Activated T-cell treated with anti-CD3 and anti-CD28 coated beads, Interleukin-2, amount 50 U/mL, for 24 hours (primary cell): ENCODE results near the gene OR52E6.

Experiments used
- DNase-seq: peaks from one replicate; pipeline ENCODE4 v3.0.0-alpha.2; 2020
- H3K27ac Mint-ChIP-seq: 2 replicates; pipeline ENCODE4 v1.8.0; 2020; ENCODE audit warnings: mild to moderate bottlenecking, mixed read lengths
- H3K27me3 Mint-ChIP-seq: 2 replicates; pipeline ENCODE4 v1.8.0; 2020; ENCODE audit warnings: mixed read lengths
- H3K36me3 Mint-ChIP-seq: 2 replicates; pipeline ENCODE4 v1.8.0; 2020; ENCODE audit warnings: low read depth, mixed read lengths
- H3K4me1 Mint-ChIP-seq: 2 replicates; pipeline ENCODE4 v1.8.0; 2020; ENCODE audit warnings: low read depth, mixed read lengths
- H3K4me3 Mint-ChIP-seq: 2 replicates; pipeline ENCODE4 v1.8.0; 2020; ENCODE audit warnings: mild to moderate bottlenecking, moderate library complexity, mixed read lengths
- H3K9me3 Mint-ChIP-seq: 2 replicates; pipeline ENCODE4 v1.8.0; 2020; ENCODE audit warnings: mixed read lengths

Gene OR52E6

DNA sequence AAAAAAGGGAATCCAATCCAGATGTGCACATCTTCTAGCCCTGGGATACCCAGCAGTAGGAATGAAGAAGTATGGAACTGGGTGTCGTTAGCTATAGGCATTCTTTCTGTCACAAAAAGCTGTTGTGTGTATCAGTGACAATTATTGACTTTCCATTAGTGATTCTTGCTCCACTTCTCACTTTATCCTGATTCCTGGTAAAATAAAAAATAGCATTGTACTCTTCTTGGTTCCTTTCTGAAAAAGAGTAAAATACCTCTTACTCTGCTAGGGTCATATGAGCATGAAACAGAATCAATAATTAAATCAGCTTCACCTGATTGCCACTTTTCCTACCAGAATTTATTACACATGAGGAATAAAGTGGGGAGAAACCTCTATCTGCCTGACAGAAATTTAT lies at the start of gene OR52E6:
Gene OR52E6 (minus strand): TSS at position 101 of the 400 bp plus-strand sequence. CDS start 0 bp downstream, at position 101.
- H3K4me3 Mint-ChIP-seq, result no peak within 1 kb of the TSS
- no peaks in the 10 kb centered on the region for H3K9me3 Mint-ChIP-seq
- H3K4me1 Mint-ChIP-seq, result no peaks in the 10 kb centered on the region

DNA sequence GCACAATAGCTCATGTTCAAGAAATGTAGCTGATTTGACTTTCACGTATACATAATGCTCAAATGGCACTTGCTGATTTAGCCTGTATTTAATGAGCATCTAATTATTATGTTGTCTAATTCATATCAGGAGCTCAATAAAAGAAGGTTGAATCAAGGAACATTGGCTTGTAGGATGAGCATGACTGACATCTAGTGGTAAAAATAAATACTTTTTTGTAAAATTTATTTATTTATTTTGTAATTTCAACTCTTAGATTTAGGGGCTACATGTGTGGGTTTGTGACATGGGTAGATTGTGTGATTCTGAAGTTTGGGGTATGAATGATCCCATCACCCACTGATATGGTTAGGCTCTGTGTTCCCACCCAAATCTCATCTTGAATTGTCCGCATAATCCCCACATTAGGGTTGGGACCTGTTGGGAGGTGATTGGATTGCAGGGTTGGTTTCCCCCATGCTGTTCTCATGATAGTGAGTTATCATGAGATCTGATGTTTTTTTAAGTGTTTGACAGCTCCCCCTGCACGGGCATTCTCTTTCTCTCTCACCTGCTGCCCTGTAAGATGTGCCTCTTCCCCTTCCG lies 49.6 kb upstream of the OR52E6 start:
- H3K36me3 Mint-ChIP-seq, result no peaks in the 10 kb centered on the region
- DNase-seq, result no peak

More for the DNA sequence above, at the start of gene OR52E6:
- no peaks in the 10 kb centered on the region for H3K36me3 Mint-ChIP-seq
- H3K27ac Mint-ChIP-seq, result no peak within 1 kb of the TSS
- no peak for DNase-seq
- peaks cover 36% of the 10 kb centered on the region for H3K27me3 Mint-ChIP-seq

DNA sequence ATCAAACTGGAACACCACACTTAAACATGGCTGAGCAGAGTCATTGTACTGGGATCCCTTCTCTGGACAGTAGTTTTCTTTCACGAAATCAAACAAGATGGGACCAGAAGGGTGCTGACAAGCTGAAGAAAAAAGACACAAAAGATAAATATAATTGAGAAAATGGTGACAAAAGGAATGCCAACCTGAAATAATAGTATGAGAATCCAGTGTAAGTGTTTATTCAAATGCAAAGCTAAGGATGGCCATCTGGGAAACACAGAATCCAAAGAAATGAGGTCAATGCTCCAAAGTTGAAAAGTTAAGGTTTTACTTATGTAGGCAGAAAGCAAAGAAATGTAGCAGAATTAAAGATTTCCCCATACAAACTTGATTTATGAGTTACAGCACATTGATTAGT lies 46.0 kb upstream of the OR52E6 start:
- no peak for DNase-seq
- Mint-ChIP-seq H3K27ac (no peak overlapping the region), H3K27me3 (peaks cover 24% of the 10 kb centered on the region), H3K4me3 (no peak overlapping the region), H3K4me1 (no peaks in the 10 kb centered on the region), H3K9me3 (no peaks in the 10 kb centered on the region), H3K36me3 (no peaks in the 10 kb centered on the region)

More for the DNA sequence above, 49.6 kb upstream of the OR52E6 start:
- H3K4me3 Mint-ChIP-seq, result no peak overlapping the region
- H3K4me1 Mint-ChIP-seq, result no peaks in the 10 kb centered on the region
- H3K27me3 Mint-ChIP-seq, result peaks cover 15% of the 10 kb centered on the region
- H3K9me3 Mint-ChIP-seq, result no peaks in the 10 kb centered on the region
- no peak overlapping the region for H3K27ac Mint-ChIP-seq

- H3K27me3 Mint-ChIP-seq, result peaks cover 24% of the 10 kb centered on the region
- DNase-seq, result no peak
- H3K9me3 Mint-ChIP-seq, result no peaks in the 10 kb centered on the region
- no peak overlapping the region for H3K4me3 Mint-ChIP-seq
- H3K4me1 Mint-ChIP-seq, result no peaks in the 10 kb centered on the region
- H3K27ac Mint-ChIP-seq, result no peak overlapping the region
- no peaks in the 10 kb centered on the region for H3K36me3 Mint-ChIP-seq
Measured at GRCh38 chr11:5887172-5887571, 45.5 kb upstream of the OR52E6 start.

- no peak for DNase-seq
- H3K9me3 Mint-ChIP-seq, result no peaks in the 10 kb centered on the region
- no peak overlapping the region for H3K27ac Mint-ChIP-seq
- H3K36me3 Mint-ChIP-seq, result no peaks in the 10 kb centered on the region
- H3K4me3 Mint-ChIP-seq, result no peak overlapping the region
- H3K4me1 Mint-ChIP-seq, result no peaks in the 10 kb centered on the region
- peaks cover 10% of the 10 kb centered on the region for H3K27me3 Mint-ChIP-seq
Measured at GRCh38 chr11:5881756-5882155, 40.1 kb upstream of the OR52E6 start.

DNA sequence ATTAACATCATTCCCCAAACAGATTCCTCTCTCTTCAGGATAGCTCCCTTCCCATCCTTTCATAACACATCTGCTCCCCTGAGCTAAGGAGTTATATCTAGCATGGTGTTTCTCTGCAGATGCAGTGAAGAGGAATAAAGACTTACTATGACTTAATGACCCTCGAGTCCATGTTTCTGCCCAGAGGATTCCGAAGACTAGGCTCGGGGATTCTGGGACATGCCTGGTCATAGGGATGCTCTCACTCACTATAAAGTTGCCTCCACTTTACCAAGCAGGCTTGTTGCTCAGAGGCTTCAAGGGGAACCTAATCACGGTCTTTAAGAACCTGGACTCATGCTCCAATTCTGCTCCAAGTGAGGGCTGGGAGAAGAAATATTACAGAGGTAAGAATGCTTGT lies 38.6 kb upstream of the OR52E6 start, which contains the start of gene OR52E4:
Gene OR52E4 (plus strand): TSS at position 301 of the 400 bp plus-strand sequence. CDS start 3,664 bp downstream, outside the sequence.
- H3K4me3 Mint-ChIP-seq, result no peak within 1 kb of the TSS
- no peak for DNase-seq
- H3K4me1 Mint-ChIP-seq, result no peaks in the 10 kb centered on the region
- H3K9me3 Mint-ChIP-seq, result no peaks in the 10 kb centered on the region
- H3K27me3 Mint-ChIP-seq, result peaks cover 8% of the 10 kb centered on the region
- no peaks in the 10 kb centered on the region for H3K36me3 Mint-ChIP-seq
- H3K27ac Mint-ChIP-seq, result no peak within 1 kb of the TSS

DNA sequence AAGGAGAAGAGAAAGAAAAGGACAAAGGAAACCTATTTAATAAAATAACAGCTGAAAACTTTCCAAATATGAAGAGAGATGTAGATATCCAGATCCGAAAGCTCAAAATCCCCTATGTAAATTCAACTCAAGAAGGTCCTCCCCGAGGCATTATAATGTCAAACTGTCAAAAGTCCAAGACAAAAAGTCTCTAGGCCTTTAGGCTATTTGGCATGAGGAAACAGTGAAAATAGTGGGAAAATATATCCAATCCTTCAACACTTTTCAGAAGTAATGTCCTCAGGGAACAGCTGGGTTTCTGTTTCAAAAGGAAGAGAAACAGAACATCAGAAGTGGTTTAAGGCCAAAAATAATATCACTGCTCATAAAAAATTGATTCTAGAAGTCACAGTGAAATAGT lies 36.9 kb upstream of the OR52E6 start:
- Mint-ChIP-seq H3K27ac (no peak overlapping the region), H3K4me1 (no peaks in the 10 kb centered on the region), H3K9me3 (no peaks in the 10 kb centered on the region), H3K36me3 (no peaks in the 10 kb centered on the region), H3K4me3 (no peak overlapping the region), H3K27me3 (peaks cover 7% of the 10 kb centered on the region)
- no peak for DNase-seq

GRCh38 chr11:5865826-5866225 lies 24.1 kb upstream of the OR52E6 start:
- H3K9me3 Mint-ChIP-seq, result no peaks in the 10 kb centered on the region
- H3K36me3 Mint-ChIP-seq, result no peaks in the 10 kb centered on the region
- H3K27ac Mint-ChIP-seq, result no peak overlapping the region
- peaks cover 29% of the 10 kb centered on the region for H3K27me3 Mint-ChIP-seq
- no peaks in the 10 kb centered on the region for H3K4me1 Mint-ChIP-seq
- H3K4me3 Mint-ChIP-seq, result no peak overlapping the region
- DNase-seq, result no peak

GRCh38 chr11:5857590-5857989 lies 15.9 kb upstream of the OR52E6 start, which contains the start of gene OR52E8:
OR52E8 (minus strand) TSS chr11:5857690; CDS start chr11:5857690, 0 bp downstream.
- H3K36me3 Mint-ChIP-seq, result no peaks in the 10 kb centered on the region
- no peaks in the 10 kb centered on the region for H3K4me1 Mint-ChIP-seq

DNA sequence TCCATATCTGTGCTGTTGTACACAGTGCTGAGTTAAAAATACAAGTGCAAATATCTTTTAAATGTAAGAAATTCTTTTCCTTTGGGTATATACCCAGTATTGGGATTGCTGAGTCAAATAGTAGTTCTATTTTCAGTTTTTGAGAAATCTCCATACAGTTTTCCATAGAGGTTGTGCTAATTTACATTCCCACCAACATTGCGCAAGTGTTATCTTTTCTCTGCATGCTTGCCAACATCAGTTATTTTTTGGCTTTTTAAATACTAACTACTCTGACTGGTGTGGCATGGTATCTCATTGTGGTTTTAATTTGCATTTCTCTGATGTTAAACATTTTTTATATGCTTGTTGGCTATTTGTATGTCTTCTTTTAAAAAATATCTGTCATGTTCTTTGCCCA lies 9.3 kb upstream of the OR52E6 start:
- H3K9me3 Mint-ChIP-seq, result no peaks in the 10 kb centered on the region
- no peak overlapping the region for H3K27ac Mint-ChIP-seq
- H3K4me1 Mint-ChIP-seq, result no peaks in the 10 kb centered on the region
- DNase-seq, result no peak
- no peaks in the 10 kb centered on the region for H3K36me3 Mint-ChIP-seq
- peaks cover 33% of the 10 kb centered on the region for H3K27me3 Mint-ChIP-seq
- no peak overlapping the region for H3K4me3 Mint-ChIP-seq

More at GRCh38 chr11:5857590-5857989, 15.9 kb upstream of the OR52E6 start, which contains the start of gene OR52E8:
- Mint-ChIP-seq H3K27me3 (peaks cover 38% of the 10 kb centered on the region), H3K9me3 (no peaks in the 10 kb centered on the region), H3K4me3 (no peak within 1 kb of the TSS), H3K27ac (no peak within 1 kb of the TSS)
- no peak for DNase-seq

DNA sequence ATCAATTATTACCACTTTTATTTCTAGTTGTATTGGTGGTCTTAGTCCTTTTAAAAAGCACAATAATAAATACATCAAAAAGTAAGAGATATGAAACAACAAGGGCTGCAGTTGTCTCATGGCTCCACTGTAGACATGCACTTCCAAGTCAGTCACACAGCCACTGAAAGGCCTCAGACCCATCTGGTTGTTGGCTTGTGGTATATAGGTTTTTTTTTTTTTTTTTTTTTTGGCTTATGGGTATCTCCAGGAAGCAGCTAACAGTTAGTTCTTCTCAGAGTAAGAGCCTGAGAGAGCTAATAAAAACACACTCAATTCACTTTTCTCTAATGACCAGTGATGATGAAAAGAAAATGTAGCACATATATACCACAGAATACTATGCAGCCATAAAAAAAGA lies 6.0 kb upstream of the OR52E6 start:
- Mint-ChIP-seq H3K4me1 (no peaks in the 10 kb centered on the region), H3K9me3 (no peaks in the 10 kb centered on the region), H3K4me3 (no peak overlapping the region), H3K27ac (no peak overlapping the region), H3K27me3 (peaks cover 12% of the 10 kb centered on the region), H3K36me3 (no peaks in the 10 kb centered on the region)
- DNase-seq, result no peak

- no peak for DNase-seq
- no peaks in the 10 kb centered on the region for H3K9me3 Mint-ChIP-seq
- no peaks in the 10 kb centered on the region for H3K4me1 Mint-ChIP-seq
- H3K27ac Mint-ChIP-seq, result no peak overlapping the region
- H3K4me3 Mint-ChIP-seq, result no peak overlapping the region
- peaks cover 8% of the 10 kb centered on the region for H3K27me3 Mint-ChIP-seq
- H3K36me3 Mint-ChIP-seq, result no peaks in the 10 kb centered on the region
Measured at GRCh38 chr11:5846701-5847100, 5.0 kb upstream of the OR52E6 start.

GRCh38 chr11:5837695-5838094 lies 4.0 kb downstream of the OR52E6 start:
- DNase-seq, result no peak
- H3K27me3 Mint-ChIP-seq, result peaks cover 38% of the 10 kb centered on the region
- H3K4me3 Mint-ChIP-seq, result no peak overlapping the region
- no peaks in the 10 kb centered on the region for H3K36me3 Mint-ChIP-seq
- no peaks in the 10 kb centered on the region for H3K4me1 Mint-ChIP-seq
- no peaks in the 10 kb centered on the region for H3K9me3 Mint-ChIP-seq
- no peak overlapping the region for H3K27ac Mint-ChIP-seq

DNA sequence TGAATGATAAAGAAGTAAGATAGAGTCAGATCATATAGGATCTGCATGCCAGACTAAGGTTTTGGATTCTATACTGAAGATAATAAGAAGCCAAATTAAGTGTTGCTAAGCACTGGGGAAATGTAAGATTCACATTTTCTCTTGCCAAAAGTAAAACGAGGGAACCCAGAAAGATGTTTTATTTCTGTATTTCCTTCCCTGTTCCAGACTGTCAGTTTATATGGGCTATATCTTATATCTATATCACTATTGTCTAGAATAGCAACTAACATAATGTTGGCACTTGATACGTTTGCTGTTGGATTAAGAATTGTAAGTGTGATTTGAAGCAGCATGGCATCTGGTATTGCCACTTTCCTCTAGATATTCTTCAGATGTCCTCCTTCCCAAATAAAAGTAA lies 8.3 kb downstream of the OR52E6 start:
- H3K27me3 Mint-ChIP-seq, result peaks cover 26% of the 10 kb centered on the region
- H3K36me3 Mint-ChIP-seq, result no peaks in the 10 kb centered on the region
- no peak overlapping the region for H3K27ac Mint-ChIP-seq
- no peaks in the 10 kb centered on the region for H3K4me1 Mint-ChIP-seq
- no peak for DNase-seq
- no peak overlapping the region for H3K4me3 Mint-ChIP-seq
- no peaks in the 10 kb centered on the region for H3K9me3 Mint-ChIP-seq

- no peaks in the 10 kb centered on the region for H3K4me1 Mint-ChIP-seq
- no peak overlapping the region for H3K27ac Mint-ChIP-seq
- H3K9me3 Mint-ChIP-seq, result no peaks in the 10 kb centered on the region
- peaks cover 15% of the 10 kb centered on the region for H3K27me3 Mint-ChIP-seq
- H3K4me3 Mint-ChIP-seq, result no peak overlapping the region
- DNase-seq, result no peak
- H3K36me3 Mint-ChIP-seq, result no peaks in the 10 kb centered on the region
Measured at GRCh38 chr11:5831196-5831829, 10.4 kb downstream of the OR52E6 start.
